ENCODE results near the gene SLC35F3.

SLC35F3 gene

DNA sequence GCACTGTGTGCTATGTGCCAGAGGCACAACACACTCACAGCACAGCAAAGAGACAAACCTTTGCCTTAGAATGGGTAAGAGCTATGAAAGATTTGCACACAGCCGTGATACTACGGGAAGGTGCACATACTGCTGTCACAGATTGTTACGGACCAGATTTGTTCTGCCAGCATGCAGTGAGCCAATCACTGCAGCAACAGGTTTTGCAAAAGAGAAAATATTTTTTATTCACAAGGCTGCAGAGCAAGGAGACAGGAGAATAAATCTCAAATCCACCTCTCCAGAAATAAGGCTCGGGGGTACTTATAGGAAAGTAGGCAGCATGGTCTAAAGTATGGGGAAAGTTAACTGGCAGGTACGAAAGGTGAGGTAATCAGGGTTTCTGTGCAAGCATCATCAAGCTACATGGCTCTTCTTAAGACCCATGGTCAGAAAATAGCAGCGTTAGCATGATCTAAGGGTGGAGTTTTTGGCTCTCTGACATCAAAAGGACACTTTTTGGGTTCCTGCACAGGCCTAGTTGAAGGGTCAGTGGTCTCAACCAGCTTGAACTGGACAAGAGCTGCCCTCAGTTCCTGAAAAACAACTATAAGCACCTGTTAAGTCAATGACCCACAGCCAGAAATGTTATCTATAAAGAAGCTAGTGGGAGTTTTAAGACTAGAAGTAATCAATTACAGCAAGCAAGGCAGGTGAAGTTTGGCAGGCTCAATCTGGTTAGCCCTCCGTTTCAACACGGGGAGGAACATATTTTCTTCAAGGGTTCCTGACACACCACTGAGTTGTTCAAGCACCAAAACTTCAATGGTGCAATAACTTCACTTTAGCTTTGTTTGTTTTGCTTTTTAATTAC is 186.0 kb downstream of the SLC35F3 start:
- DNase-seq = no peak
- Mint-ChIP-seq H3K36me3 (ENCODE audit: insufficient read depth) (no peaks in the 10 kb centered on the region), H3K27ac (no peak overlapping the region), H3K9me3 (no peaks in the 10 kb centered on the region), H3K4me1 (ENCODE audit: low read depth in 2 of 2) (no peaks in the 10 kb centered on the region), H3K4me3 (no peak overlapping the region), H3K27me3 (peaks cover 41 to 73% of the 10 kb centered on the region in 2 donors)
- no peak for ATAC-seq (replicated peaks)

DNA sequence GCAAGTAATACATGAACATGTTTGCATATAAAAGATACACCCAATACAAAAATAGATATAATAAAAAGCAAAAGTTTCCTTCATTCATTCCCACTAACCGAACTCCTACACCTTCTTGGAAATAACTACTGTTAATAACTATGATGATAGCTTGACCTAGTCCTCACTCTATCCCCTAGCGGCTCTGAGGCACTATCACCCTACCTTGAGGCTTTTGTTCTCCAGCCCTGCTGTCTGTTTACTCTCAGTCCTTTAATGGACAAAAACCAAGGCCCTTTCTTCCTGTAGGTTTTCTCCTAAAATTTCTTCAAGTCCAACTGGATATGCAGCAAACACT is 186.6 kb downstream of the SLC35F3 start:
- Mint-ChIP-seq H3K27me3 (peaks cover 37 to 67% of the 10 kb centered on the region in 2 donors), H3K4me1 (ENCODE audit: low read depth in 2 of 2) (no peaks in the 10 kb centered on the region), H3K4me3 (no peak overlapping the region), H3K9me3 (no peaks in the 10 kb centered on the region), H3K27ac (no peak overlapping the region), H3K36me3 (ENCODE audit: insufficient read depth) (no peaks in the 10 kb centered on the region)
- DNase-seq (no peak), ATAC-seq (replicated peaks) (no peak)

DNA sequence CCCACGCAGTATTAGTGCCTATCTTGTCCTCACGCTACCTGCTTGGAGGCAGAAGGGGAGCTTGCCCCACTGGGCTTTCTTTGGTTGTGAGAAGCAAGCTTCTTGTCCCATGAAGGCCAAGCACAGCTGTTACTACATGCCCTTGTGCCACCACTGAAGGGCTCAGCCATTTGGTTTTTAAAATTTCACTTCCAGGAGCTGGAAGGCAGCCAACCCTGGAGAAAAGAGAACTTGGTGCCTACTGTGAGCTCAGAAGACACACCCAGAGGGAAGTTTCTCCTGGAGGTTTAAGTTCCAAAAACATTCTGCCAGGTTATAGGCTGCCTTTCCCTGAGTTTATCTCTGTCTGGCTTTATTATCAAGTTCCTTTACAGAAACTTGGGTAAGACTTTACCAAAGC is 187.4 kb downstream of the SLC35F3 start:
- Mint-ChIP-seq H3K9me3 (no peaks in the 10 kb centered on the region), H3K4me1 (ENCODE audit: low read depth in 2 of 2) (no peaks in the 10 kb centered on the region), H3K36me3 (ENCODE audit: insufficient read depth) (no peaks in the 10 kb centered on the region), H3K4me3 (no peak overlapping the region), H3K27ac (no peak overlapping the region), H3K27me3 (peaks cover 38 to 59% of the 10 kb centered on the region in 2 donors)
- DNase-seq (no peak), ATAC-seq (replicated peaks) (no peak)

DNA sequence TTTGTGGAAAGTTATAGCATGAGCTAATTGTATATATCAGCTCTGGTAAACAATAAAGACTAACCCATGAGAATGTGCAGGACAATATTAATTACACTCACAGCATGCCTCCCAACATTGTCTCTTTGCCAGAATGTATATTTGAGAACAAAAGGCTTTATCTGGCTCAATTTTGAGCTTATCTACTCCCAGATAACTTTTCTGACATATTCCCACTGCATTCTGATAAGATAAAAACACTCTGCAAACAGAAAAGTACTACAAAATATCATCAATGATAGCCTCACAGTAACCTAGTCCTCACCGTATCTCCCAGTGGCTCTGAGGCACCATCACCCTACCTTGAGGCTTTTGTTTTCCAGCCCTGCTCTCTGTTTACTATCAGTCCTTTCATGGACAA is 188.6 kb downstream of the SLC35F3 start:
- H3K27me3 Mint-ChIP-seq = peaks cover 28 to 47% of the 10 kb centered on the region in 2 donors
- ATAC-seq (replicated peaks) (no peak), DNase-seq (no peak)
- no peaks in the 10 kb centered on the region for H3K4me1 Mint-ChIP-seq (ENCODE audit: low read depth in 2 of 2)
- no peaks in the 10 kb centered on the region for H3K9me3 Mint-ChIP-seq
- no peak overlapping the region for H3K27ac Mint-ChIP-seq
- H3K36me3 Mint-ChIP-seq (ENCODE audit: insufficient read depth) = no peaks in the 10 kb centered on the region
- no peak overlapping the region for H3K4me3 Mint-ChIP-seq

DNA sequence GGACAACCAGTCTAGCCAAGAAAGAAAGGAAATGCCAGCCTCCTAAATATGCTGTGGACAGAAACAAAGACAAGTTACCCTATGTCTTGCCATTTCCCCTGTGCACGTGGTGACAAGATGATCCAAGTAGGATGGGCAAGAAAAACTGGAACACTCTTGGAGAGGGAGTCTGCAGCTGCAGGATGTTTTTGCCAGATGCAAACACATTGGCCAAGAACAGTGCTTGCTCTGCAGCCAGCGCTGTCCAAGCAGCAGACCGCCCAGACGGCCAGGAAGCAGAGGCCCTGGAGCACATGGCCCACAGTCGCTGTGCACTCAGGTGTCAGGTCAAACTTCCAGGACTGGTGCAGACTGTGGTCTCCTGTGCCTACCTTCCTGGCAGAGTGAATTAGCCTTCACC is 189.3 kb downstream of the SLC35F3 start:
- Mint-ChIP-seq H3K27ac (no peak overlapping the region), H3K27me3 (peaks cover 28 to 43% of the 10 kb centered on the region in 2 donors), H3K4me1 (ENCODE audit: low read depth in 2 of 2) (no peaks in the 10 kb centered on the region), H3K36me3 (ENCODE audit: insufficient read depth) (no peaks in the 10 kb centered on the region), H3K9me3 (no peaks in the 10 kb centered on the region), H3K4me3 (no peak overlapping the region)
- ATAC-seq (replicated peaks) (no peak), DNase-seq (no peak)

DNA sequence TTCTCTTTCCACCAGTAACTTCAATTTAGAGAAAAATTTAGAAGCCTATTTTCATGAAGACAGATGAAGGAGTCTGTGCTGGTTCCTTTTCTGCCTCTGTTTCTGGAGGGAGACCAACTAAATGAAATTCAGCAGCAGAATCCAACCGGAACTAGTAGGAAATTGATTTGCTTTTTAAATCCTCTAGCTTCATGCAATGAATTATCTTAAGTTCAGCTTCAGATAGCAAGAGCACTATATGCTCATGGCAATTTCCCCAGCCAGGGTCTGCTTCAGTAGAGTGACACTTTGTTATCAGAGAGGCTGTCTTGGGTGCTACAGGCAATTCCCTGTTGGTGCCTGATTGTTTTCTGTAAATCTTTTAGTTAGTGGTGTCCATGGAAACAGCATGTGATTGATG is 189.7 kb downstream of the SLC35F3 start:
- H3K36me3 Mint-ChIP-seq (ENCODE audit: insufficient read depth) = no peaks in the 10 kb centered on the region
- H3K4me1 Mint-ChIP-seq (ENCODE audit: low read depth in 2 of 2) = no peaks in the 10 kb centered on the region
- no peaks in the 10 kb centered on the region for H3K9me3 Mint-ChIP-seq
- DNase-seq = no peak
- H3K27ac Mint-ChIP-seq = no peak overlapping the region
- no peak for ATAC-seq (replicated peaks)
- H3K4me3 Mint-ChIP-seq = no peak overlapping the region
- peaks cover 25 to 39% of the 10 kb centered on the region in 2 donors for H3K27me3 Mint-ChIP-seq

DNA sequence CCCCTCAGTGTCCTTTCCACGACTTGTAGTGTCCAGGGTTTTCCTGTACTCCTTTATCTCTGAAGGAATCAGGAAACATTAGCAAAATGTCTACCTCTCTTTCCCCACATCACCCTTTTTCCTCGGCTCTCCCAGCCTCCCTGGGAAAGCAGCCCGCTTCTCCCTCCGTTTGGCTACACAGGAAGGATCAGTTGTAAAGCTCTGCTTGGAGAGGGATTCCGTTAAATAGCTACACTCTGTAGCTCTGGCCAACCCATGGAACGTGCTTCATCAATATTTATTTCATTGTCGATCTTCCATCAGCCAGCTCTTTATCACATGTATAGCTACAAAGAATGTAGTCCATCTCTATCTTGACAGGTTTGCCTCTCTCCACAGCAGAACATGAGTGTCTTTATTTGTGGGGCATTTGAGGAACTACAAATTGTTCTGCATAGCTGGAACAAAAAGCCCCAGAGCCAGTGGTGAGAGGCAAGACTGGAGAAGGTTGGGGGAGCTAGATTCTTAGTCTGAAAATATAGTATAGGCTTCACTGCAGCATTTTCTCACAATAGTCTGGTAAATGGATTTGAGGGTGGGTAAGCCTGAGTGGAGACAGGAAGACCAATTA is 191.8 kb downstream of the SLC35F3 start:
- ATAC-seq (replicated peaks) = no peak

DNA sequence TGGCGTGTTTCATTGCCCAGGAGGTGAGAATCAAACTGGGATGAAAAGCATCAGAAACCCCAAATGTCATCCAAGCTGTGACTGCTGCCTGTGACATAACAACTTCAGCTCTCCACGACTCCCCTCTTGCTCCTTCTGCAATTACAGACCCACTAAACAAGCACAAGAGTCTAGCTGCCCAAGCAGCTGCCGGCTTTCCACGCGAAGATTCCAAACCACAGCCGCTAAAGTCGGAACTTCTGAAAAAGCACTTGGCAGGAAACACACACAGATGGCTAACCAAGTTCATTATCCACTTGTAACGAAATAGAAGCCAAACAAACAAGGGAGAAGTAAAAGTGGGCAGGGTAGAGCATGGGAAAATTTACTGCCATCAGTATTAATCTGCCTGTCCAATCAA is 198.1 kb downstream of the SLC35F3 start:
- Mint-ChIP-seq H3K27ac (no peak overlapping the region), H3K4me3 (no peak overlapping the region), H3K27me3 (peaks cover 43 to 56% of the 10 kb centered on the region in 2 donors), H3K9me3 (no peaks in the 10 kb centered on the region), H3K4me1 (ENCODE audit: low read depth in 2 of 2) (no peaks in the 10 kb centered on the region), H3K36me3 (ENCODE audit: insufficient read depth) (no peaks in the 10 kb centered on the region)
- DNase-seq = no peak
- no peak for ATAC-seq (replicated peaks)

More for the DNA sequence above, 191.8 kb downstream of the SLC35F3 start:
- DNase-seq = no peak
- Mint-ChIP-seq H3K9me3 (no peaks in the 10 kb centered on the region), H3K36me3 (ENCODE audit: insufficient read depth) (no peaks in the 10 kb centered on the region), H3K4me3 (no peak overlapping the region), H3K4me1 (ENCODE audit: low read depth in 2 of 2) (no peaks in the 10 kb centered on the region), H3K27ac (no peak overlapping the region), H3K27me3 (peaks cover 20 to 27% of the 10 kb centered on the region in 2 donors)

DNA sequence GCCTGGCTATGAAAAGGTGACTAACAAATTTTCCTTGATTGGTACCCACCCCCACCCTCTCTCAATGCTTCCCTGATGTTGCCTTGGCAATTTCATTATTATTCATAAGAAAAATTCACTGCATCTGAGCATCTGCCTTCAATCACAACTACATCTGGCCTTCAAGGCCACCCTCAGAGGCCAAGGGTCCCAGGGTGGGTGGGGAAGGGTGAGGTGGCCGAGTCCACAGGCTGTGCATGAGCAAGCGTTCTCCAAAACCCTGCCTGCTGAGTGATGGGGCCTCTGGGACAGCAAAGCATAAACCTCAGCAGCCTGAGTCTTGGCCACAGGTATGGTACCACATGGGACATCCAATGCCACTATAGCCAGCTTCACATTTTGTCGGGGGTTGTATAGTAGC is 198.7 kb downstream of the SLC35F3 start:
- Mint-ChIP-seq H3K27me3 (peaks cover 43 to 56% of the 10 kb centered on the region in 2 donors), H3K36me3 (ENCODE audit: insufficient read depth) (no peaks in the 10 kb centered on the region), H3K27ac (no peak overlapping the region), H3K9me3 (no peaks in the 10 kb centered on the region), H3K4me3 (no peak overlapping the region), H3K4me1 (ENCODE audit: low read depth in 2 of 2) (no peaks in the 10 kb centered on the region)
- ATAC-seq (replicated peaks) (no peak), DNase-seq (no peak)

DNA sequence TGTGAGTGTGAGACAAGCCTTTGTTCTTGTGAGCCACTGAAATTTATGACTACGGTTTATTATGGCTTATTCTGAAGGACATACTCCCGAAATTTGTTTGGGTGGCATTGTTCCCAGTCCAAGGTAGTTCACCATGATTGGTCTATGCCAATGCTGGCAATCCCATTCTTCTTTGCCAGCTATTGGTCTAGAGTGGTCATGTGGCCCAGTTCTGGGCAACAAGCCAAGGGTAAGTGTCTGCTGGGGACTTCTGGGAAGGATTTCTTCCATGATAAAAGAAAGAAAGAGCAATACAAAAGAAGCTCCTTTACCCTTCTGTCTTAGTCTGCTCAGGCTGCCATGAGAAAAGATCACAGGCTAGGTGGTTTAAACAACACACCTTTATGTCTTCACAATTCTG is 201.6 kb downstream of the SLC35F3 start:
- Mint-ChIP-seq H3K4me3 (no peak overlapping the region), H3K9me3 (no peaks in the 10 kb centered on the region), H3K27ac (no peak overlapping the region), H3K36me3 (ENCODE audit: insufficient read depth) (no peaks in the 10 kb centered on the region), H3K27me3 (peaks cover 34 to 61% of the 10 kb centered on the region in 2 donors), H3K4me1 (ENCODE audit: low read depth in 2 of 2) (no peaks in the 10 kb centered on the region)
- no peak for DNase-seq
- no peak for ATAC-seq (replicated peaks)

DNA sequence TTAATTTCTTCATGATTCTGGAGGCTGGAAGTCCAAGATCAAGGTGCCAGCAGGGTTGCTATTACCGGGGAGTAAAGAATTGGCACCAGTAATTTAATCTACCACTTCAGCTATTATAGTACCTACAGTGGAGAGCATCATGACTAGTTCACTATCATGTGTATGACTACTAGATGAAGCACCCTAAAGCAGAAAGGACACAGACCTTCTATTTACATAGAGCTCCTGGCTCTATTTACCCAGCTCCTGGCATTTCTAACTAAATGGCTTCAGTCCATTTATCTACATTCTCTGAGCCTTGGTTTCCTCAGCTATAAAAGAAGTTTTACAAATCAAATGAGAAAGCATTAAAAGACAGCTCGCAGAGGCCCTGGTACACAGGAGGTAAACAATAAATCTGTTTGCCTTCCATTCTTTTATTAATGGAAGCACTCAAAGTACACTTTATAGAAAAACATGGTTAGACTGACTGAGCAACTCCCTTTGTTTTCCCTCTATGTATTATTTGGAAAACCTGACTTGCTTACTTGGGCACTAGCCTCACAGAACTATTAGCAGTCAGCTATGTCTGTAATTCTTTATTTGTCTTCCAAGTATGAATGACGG is 203.0 kb downstream of the SLC35F3 start:
- no peaks in the 10 kb centered on the region for H3K4me1 Mint-ChIP-seq (ENCODE audit: low read depth in 2 of 2)
- no peaks in the 10 kb centered on the region for H3K36me3 Mint-ChIP-seq (ENCODE audit: insufficient read depth)
- no peak overlapping the region for H3K27ac Mint-ChIP-seq
- H3K9me3 Mint-ChIP-seq = no peaks in the 10 kb centered on the region
- ATAC-seq (replicated peaks) (no peak), DNase-seq (no peak)
- no peak overlapping the region for H3K4me3 Mint-ChIP-seq
- peaks cover 20 to 57% of the 10 kb centered on the region in 2 donors for H3K27me3 Mint-ChIP-seq

DNA sequence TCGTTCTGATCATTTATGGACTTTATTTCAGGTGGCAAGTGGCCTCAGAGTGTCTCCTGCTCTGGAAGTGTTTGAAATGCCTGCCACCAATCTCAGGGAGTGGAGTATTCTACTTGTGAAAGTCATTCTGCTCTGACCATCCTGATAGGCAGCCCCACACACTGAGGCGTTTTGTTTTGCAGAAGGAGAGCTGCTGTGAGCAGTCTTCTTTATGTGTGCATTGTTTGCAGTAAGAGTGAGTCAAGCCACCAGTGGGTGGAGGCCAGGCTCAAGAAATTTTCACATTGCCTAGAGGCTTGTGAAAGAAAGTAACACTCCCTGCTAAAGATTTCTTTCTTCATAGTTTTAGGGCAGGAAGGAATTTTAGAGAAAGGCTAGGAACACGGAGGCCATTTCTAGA is 204.4 kb downstream of the SLC35F3 start:
- no peaks in the 10 kb centered on the region for H3K9me3 Mint-ChIP-seq
- H3K27ac Mint-ChIP-seq = no peak overlapping the region
- DNase-seq (no peak), ATAC-seq (replicated peaks) (no peak)
- no peaks in the 10 kb centered on the region for H3K36me3 Mint-ChIP-seq (ENCODE audit: insufficient read depth)
- no peaks in the 10 kb centered on the region for H3K4me1 Mint-ChIP-seq (ENCODE audit: low read depth in 2 of 2)
- H3K4me3 Mint-ChIP-seq = no peak overlapping the region
- peaks cover 13 to 57% of the 10 kb centered on the region in 2 donors for H3K27me3 Mint-ChIP-seq

DNA sequence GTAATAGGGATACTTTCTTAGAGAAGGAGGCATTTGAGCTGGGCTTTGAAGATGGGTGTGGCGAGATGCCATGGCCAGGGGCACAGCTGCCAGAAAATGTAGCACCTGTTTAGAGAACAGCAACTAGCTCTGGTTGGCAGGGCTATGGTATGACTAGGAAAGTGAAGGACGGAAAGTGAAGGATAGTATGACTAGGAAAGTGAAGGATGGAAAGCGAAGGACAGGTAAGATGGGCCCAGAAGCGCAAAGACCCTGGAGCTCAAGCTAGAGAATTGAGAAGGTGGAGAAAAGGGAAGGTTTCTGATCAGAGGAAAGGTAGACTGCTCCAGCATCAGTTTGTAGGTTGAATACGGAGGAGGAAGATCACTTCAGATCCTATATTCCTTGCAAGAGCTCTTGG is 205.4 kb downstream of the SLC35F3 start:
- Mint-ChIP-seq H3K4me1 (ENCODE audit: low read depth in 2 of 2) (peaks cover 0 to 4% of the 10 kb centered on the region in 2 donors), H3K4me3 (no peak overlapping the region), H3K27ac (no peak overlapping the region), H3K36me3 (ENCODE audit: insufficient read depth) (no peaks in the 10 kb centered on the region), H3K9me3 (no peaks in the 10 kb centered on the region), H3K27me3 (peaks cover 7 to 60% of the 10 kb centered on the region in 2 donors)
- DNase-seq (no peak), ATAC-seq (replicated peaks) (no peak)

Data from effector memory CD8-positive, alpha-beta T cell (primary cell).